Right lung (tissue), 5 donors: ENCODE measurements around the gene ZNF554. TPM values are rescaled to one million over a fixed set of nuclear protein-coding genes. Genes with fewer than 3 reads are reported as not detected.
"Not testable (repeated sequence)": the region's sequence is repeated elsewhere in the genome, so short reads cannot be mapped to it uniquely, and the experiment has no call there.

Source experiments
- DNase-seq, 2 donors: peaks; one replicate each; pipeline ENCODE4 v3.0.0-alpha.2; 2013
- polyA plus RNA-seq, 5 donors: library from polyadenylated mRNA; unstranded; fragments of 120-200 nt; gene quantifications; one replicate each; pipeline versions ENCODE4 v1.2.1 to v1.2.3, GENCODE V29; 2013; ENCODE audit warnings: inconsistent platforms in 1 of 5, low replicate concordance in 1 of 5; ENCODE audit not compliant: insufficient read length in 5 of 5, insufficient read depth in 1 of 5

Gene ZNF554
- polyA plus RNA-seq, 5 donors: 6.8 to 9.1 (median 8.6) TPM

- DNase-seq: no peak
Measured at GRCh38 chr19:2790194-2790556, 29.5 kb upstream of the ZNF554 start.

- DNase-seq: no peak
Measured at GRCh38 chr19:2790557-2791271, 29.0 kb upstream of the ZNF554 start.

GRCh38 chr19:2791440-2791839 lies 28.2 kb upstream of the ZNF554 start:
- DNase-seq: no peak

- DNase-seq: no peak
Measured at GRCh38 chr19:2791876-2792275, 27.8 kb upstream of the ZNF554 start.

GRCh38 chr19:2792666-2793065 lies 27.0 kb upstream of the ZNF554 start:
- DNase-seq: not testable (repeated sequence)

- no peak for DNase-seq
Measured at GRCh38 chr19:2793126-2793525, 26.5 kb upstream of the ZNF554 start.

GRCh38 chr19:2793577-2793976 lies 26.1 kb upstream of the ZNF554 start:
- no peak for DNase-seq

- DNase-seq: no peak
Measured at GRCh38 chr19:2795827-2796658, 23.6 kb upstream of the ZNF554 start.

- DNase-seq: no peak
Measured at GRCh38 chr19:2796659-2797266, 22.9 kb upstream of the ZNF554 start.

- no peak for DNase-seq
Measured at GRCh38 chr19:2797280-2797679, 22.4 kb upstream of the ZNF554 start.

- no peak for DNase-seq
Measured at GRCh38 chr19:2798158-2798685, 21.4 kb upstream of the ZNF554 start.

- DNase-seq: no peak
Measured at GRCh38 chr19:2798733-2799132, 20.9 kb upstream of the ZNF554 start.

- no peak for DNase-seq
Measured at GRCh38 chr19:2799273-2800020, 20.2 kb upstream of the ZNF554 start.

GRCh38 chr19:2800506-2800905 lies 19.2 kb upstream of the ZNF554 start:
- no peak for DNase-seq

GRCh38 chr19:2802826-2803225 lies 16.8 kb upstream of the ZNF554 start:
- DNase-seq: no peak

- DNase-seq: no peak
Measured at GRCh38 chr19:2803486-2804155, 16.0 kb upstream of the ZNF554 start.

GRCh38 chr19:2804156-2805004 lies 15.3 kb upstream of the ZNF554 start:
- no peak for DNase-seq

- DNase-seq: no peak
Measured at GRCh38 chr19:2805261-2805900, 14.3 kb upstream of the ZNF554 start.

GRCh38 chr19:2805991-2806649 lies 13.5 kb upstream of the ZNF554 start:
- no peak for DNase-seq
